Mucosa of descending colon (tissue), 3 donors: ENCODE measurements around the gene SDCBP2. TPM values are rescaled to one million over a fixed set of nuclear protein-coding genes. Genes with fewer than 3 reads are reported as not detected.
A peak's percentile ranks its signal among the peaks of the same experiment; 100 is the strongest.

Experiments used
- ATAC-seq: fragments of 200-7000 bp; cut with Tn5 transposase; one replicate; pipeline ENCODE4 v1.9.1; 2020; ENCODE audit warnings: mild to moderate bottlenecking, moderate library complexity
- DNase-seq, 3 donors: peaks; one replicate each; pipeline ENCODE4 v3.0.0-alpha.2; 2020
- H3K36me3 ChIP-seq: fragments of 200-600 bp; one replicate; pipeline ENCODE4 v1.8.0; 2021; ENCODE audit warnings: low read depth, mild to moderate bottlenecking
- H3K4me1 ChIP-seq: fragments of 200-600 bp; one replicate; pipeline ENCODE4 v1.8.0; 2021; ENCODE audit warnings: low read depth, mild to moderate bottlenecking
- H3K4me3 ChIP-seq: fragments of 200-600 bp; one replicate; pipeline ENCODE4 v1.8.0; 2021; ENCODE audit warnings: mild to moderate bottlenecking
- H3K9me3 ChIP-seq: fragments of 200-600 bp; one replicate; pipeline ENCODE4 v1.8.0; 2021; ENCODE audit warnings: mild to moderate bottlenecking
- CTCF ChIP-seq: fragments of 200-600 bp; IDR thresholded peaks from one replicate; pipeline ENCODE4 v1.8.0; 2022; ENCODE audit warnings: antibody characterized with exemption, mild to moderate bottlenecking
- intact Hi-C, 2 donors: fragments of 100-400 bp; cut with DNase I in 1 of 2; cut with micrococcal nuclease in 1 of 2; formaldehyde crosslinking; loops; one replicate each; pipeline versions ENCODE4 v1.11.0 to v1.11.1; 2022; cut with DNase I, micrococcal nuclease
- total RNA-seq, 3 donors: library from RNA; stranded (reverse); fragmentation: NEBNext Ultra II Directional in 2 of 3; extraction: Animal tissue kit (Norgen Biotek cat#: 25700) in 2 of 3; gene quantifications; one replicate each; pipeline versions ENCODE4 v1.2.1 to v1.2.4, GENCODE V29; 2021 to 2023
- donor health status: DM: no; HTN: no; CAD: no; lungs with moderate emphysema.
- donor health status: DM: no; HTN: no; CAD: no.
- donor health status: DM: no; HTN: yes; CAD: no.

Gene SDCBP2
- total RNA-seq, 3 donors from 2014 or later: 165 to 447 (median 320) TPM

GRCh38 chr20:1323830-1324597 lies 4.9 kb downstream of the SDCBP2 start:
- intact Hi-C loops: no loop called here

GRCh38 chr20:1323256-1323655 lies 5.7 kb downstream of the SDCBP2 start:
- Histone ChIP-seq H3K4me3 (no peak overlapping the region), H3K9me3 (no peaks in the 10 kb centered on the region), H3K36me3 (no peaks in the 10 kb centered on the region), H3K4me1 (peaks cover 26% of the 10 kb centered on the region)
- intact Hi-C loops: no loop called here
- DNase-seq: no peak
- no peak for TF ChIP-seq CTCF
- no peak for ATAC-seq

More at GRCh38 chr20:1323830-1324597, 4.9 kb downstream of the SDCBP2 start:
- TF ChIP-seq CTCF: no peak
- DNase-seq (no peak), ATAC-seq (no peak)
- no peaks in the 10 kb centered on the region for H3K9me3 ChIP-seq
- peaks cover 26% of the 10 kb centered on the region for H3K4me1 ChIP-seq
- H3K36me3 ChIP-seq: no peaks in the 10 kb centered on the region
- H3K4me3 ChIP-seq: no peak overlapping the region

GRCh38 chr20:1322511-1323245 lies 6.3 kb downstream of the SDCBP2 start:
- H3K4me1 ChIP-seq: peaks cover 23% of the 10 kb centered on the region
- H3K36me3 ChIP-seq: no peaks in the 10 kb centered on the region
- ATAC-seq (no peak), DNase-seq (peak in 1 of 3 donors; percentile 62)
- no peaks in the 10 kb centered on the region for H3K9me3 ChIP-seq
- no peak for TF ChIP-seq CTCF
- intact Hi-C loops: no loop called here
- H3K4me3 ChIP-seq: no peak overlapping the region

GRCh38 chr20:1321654-1321939 lies 7.3 kb downstream of the SDCBP2 start:
- no peaks in the 10 kb centered on the region for H3K36me3 ChIP-seq
- TF ChIP-seq CTCF: no peak
- H3K4me3 ChIP-seq: no peak overlapping the region
- intact Hi-C loops: no loop called here
- DNase-seq (no peak), ATAC-seq (no peak)
- H3K9me3 ChIP-seq: no peaks in the 10 kb centered on the region
- peaks cover 12% of the 10 kb centered on the region for H3K4me1 ChIP-seq

- DNase-seq (no peak), ATAC-seq (no peak)
- Histone ChIP-seq H3K4me3 (no peak overlapping the region), H3K9me3 (no peaks in the 10 kb centered on the region), H3K4me1 (peaks cover 7% of the 10 kb centered on the region), H3K36me3 (no peaks in the 10 kb centered on the region)
- intact Hi-C loops: no loop called here
- TF ChIP-seq CTCF: no peak
Measured at GRCh38 chr20:1320902-1321653, 7.9 kb downstream of the SDCBP2 start.
